Measurements from ENCODE around the gene SLFN14.
"Not testable (repeated sequence)": the region's sequence is repeated elsewhere in the genome, so short reads cannot be mapped to it uniquely, and the experiment has no call there.

Gene SLFN14

GRCh38 chr17:35557353-35557752 lies 3.3 kb downstream of the SLFN14 start:
- no peak for DNase-seq

GRCh38 chr17:35555691-35556090 lies 4.9 kb downstream of the SLFN14 start:
- DNase-seq = peak; percentile 38

GRCh38 chr17:35554668-35555067 lies 6.0 kb downstream of the SLFN14 start:
- no peak for DNase-seq

- DNase-seq = no peak
Measured at GRCh38 chr17:35553310-35553709, 7.3 kb downstream of the SLFN14 start.

- no peak for DNase-seq
Measured at GRCh38 chr17:35548978-35549377, 11.6 kb downstream of the SLFN14 start.

DNA sequence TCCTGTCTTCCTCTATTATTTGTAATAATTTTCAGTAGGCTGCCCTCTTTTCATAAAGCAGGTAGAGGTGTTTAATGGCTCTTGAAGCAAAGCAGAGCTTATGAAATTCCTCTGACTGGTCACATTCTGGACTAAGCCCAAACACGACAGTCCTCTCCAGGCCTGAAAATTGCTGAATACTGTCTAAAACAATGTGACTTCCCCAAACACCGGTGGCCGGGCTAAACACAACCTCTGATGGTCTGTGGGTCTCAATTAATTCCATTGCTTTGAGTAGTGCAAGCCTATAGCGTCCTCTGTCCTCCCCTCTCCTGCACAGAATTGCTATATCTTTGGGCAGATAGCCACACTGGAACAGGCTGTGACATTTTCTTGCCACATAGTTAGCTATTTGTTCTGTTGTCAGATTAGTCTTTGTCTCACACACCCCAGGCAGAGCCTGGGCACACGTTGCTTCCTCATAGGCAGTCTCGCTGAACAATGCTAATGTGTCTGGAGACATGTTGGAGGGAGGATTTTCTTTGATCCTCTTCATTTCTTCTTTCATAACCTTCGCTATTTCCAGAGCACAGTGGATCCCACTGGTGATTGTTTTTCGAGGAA lies 12.3 kb downstream of the SLFN14 start:
- DNase-seq = no peak

DNA sequence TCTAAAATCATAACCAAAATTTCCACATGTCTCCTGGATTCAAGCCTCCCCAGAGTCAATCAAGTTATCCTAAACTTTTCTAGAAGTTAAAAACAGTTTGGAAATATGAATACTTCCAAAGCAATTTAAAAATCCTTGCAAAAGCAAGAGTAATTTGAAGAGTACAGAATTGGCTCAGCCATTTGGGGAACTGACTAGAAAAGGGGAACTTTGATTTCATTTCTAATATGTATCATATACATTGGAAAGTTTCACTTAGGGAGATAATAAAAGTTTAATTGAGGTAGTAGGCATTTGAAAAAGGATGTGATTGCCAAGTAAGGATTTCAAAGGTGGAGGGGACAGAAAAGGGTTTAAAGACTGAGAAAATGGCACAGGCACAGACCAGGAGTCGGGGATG lies 14.1 kb downstream of the SLFN14 start:
- no peak for DNase-seq

DNA sequence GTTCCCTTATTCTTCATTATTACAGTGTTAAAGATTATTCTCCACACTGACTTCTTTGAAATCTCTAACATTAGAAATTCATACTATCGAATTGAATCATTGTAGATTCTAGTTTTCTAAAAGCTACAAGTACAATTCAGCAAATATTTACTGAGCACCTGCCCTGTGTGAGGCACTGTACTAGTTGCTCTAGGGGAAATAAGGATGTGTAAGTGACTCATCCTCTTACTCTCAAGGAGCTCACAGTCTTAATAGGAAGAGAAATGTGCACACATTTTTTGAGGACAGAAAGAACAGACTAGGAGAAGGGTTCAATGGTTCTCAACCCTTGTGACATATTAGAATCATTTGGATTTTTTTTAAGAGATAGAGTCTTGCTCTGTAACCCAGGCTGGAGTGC lies 15.5 kb downstream of the SLFN14 start:
- no peak for DNase-seq

DNA sequence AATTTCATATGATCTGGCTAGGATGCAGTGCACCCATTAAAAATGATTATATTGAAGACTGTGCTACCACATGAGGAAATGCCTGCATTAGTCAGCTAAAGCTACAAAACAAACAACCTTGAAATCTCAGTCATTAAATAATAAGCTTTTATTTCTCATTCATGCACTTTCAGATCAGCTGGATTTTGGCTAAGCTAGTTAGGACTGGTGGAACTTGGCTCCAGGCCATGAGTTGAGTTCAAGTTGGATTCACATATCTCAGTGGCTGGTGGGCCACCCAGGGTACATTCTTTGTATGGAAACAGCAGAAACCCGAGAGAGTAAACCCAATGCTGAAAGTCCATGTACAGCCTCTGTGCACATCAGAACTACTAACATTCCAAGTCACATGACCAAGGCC lies 16.8 kb downstream of the SLFN14 start:
- no peak for DNase-seq

GRCh38 chr17:35542990-35543389 lies 17.6 kb downstream of the SLFN14 start:
- DNase-seq = no peak

DNA sequence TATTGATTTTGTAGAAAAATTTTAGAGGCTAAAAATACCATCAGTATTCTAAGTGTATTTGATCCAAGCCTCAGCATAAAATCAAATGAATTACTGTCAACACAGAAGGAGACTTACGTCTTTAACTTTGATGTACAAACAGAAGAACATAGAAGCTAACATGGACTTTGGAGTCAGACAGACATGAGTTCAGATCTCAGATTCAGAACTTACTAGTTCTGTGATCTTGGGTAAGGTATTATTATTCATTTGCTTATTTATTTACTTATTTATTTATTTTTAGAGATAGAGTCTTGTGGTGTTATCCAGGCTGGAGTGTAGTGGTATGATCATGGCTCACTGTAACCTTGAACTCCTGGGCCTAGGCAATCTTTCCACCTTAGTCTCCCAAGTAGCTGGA lies 19.2 kb downstream of the SLFN14 start:
- no peak for DNase-seq

DNA sequence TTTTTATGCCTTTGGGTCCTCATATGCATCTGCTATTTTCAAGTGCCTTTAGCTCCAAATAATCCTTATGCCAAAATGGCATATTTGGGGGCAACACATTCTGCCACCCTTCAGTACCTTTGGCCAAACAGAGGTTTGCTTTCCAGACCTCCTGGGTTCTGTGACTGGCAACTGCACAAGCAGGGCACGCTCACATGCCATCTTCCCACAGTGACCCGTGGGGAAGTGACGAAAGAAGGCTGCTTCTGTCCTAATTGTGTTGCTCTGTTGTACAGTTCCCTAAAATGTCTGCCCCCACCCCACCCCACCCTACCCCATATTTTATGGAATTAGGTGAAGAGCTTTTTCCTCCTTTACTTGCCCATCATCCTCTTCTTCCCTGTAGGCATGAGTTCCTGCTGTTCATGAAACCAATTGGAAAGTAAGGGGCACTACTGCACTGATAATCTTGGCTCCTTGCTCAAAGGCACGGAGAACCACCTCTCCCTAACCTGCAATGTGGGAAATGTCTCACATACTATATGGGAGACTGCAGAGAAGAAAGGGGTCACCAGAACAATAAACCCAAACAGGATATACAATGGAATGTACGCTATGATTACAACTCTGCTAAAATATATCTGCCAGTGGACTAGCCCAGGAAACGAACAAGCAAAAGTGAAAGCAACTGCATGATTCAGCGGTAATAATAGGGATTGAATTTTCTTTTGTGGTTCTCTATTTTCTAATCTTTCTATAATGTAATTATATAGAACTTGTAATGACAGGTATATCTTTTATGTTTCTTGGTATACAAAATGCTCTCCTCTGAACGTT lies 19.8 kb downstream of the SLFN14 start:
- DNase-seq = peak; percentile 87

DNA sequence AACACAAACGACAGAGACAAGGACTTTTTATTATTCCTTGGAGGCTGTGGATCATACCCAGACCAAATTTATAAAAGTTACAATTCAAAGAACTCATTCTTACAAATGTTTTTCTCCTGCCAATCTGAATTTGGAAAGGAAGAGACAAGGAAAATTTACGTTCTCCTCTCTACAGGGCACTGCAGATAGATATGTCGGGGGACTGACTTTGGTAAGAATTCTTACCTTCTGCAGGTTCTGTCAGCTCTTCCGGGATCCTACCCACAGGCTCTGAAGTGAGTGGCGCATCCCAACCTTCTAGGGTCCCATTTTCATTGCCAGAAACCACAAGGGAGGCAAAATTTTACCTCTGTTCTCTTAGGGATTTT lies 21.0 kb downstream of the SLFN14 start:
- no peak for DNase-seq

- peak; percentile 91 for DNase-seq
Measured at GRCh38 chr17:35537601-35538141, 22.9 kb downstream of the SLFN14 start, which contains the start of gene SLFN12L. Gene SLFN12L (minus strand): TSS chr17:35537678. CDS start chr17:35522364, 15,314 bp downstream.

DNA sequence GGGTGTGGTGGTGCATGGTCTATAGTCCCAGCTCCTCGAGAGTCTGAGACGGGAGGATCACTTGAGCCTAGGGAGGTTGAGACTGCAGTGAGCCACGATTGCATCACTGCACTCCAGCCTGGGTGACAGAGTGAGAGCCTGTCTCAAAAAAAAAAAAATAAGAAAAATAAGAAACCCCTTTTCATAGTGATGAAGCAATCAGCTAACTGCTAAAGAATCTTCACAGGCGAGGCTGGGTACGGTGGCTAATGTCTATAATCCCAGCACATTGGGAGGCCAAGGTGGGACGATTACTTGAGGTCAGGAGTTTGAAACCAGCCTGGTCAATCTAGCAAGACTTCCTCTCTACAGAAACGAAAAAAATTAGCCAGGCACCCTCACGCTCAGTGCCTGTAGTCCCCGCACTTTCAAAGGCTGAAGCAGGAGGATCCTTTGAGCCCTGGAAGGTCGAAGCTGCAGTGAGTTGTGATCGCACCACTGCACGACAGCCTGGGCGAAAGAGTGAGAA lies 23.9 kb downstream of the SLFN14 start:
- peak; percentile 45 for DNase-seq

DNA sequence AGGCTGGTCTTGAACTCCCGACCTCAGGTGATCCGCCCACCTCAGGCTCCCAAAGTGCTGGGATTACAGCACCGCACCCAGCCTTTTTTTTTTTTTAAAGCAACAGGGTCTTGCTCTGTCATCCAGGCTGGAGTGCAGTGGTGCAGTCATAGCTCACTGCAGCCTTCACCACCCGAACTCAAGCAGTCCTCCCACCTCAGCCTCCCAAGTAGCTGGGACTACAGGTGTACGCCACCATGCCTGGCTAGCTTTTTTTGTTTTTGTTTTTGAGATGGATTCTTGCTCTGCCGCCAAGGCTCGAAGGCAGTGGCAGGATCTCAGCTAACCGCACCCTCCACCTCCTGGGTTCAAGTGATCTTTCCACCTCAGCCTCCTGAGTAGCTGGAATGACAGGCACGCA lies 25.2 kb downstream of the SLFN14 start:
- not testable (repeated sequence) for DNase-seq

GRCh38 chr17:35534576-35535093 lies 26.0 kb downstream of the SLFN14 start:
- no peak for DNase-seq

DNA sequence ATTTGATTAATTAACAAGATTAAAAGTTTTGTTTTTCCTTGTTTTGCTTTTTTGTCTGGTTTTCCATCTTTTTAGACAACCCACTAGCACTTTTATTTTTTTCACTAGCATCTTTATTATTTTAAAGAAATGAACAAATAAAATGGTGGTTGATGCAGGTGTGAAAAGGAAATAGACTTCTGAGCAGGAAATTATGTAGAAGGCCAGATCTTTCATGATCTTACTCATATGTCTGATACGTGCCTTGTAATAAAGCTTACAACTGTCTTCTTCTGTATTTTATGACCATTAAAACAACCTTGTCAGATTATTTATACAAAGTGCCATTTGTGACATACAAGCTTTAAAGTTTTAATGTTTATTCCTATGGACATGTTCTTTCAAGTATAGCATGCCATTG lies 29.5 kb downstream of the SLFN14 start:
- DNase-seq = no peak

DNA sequence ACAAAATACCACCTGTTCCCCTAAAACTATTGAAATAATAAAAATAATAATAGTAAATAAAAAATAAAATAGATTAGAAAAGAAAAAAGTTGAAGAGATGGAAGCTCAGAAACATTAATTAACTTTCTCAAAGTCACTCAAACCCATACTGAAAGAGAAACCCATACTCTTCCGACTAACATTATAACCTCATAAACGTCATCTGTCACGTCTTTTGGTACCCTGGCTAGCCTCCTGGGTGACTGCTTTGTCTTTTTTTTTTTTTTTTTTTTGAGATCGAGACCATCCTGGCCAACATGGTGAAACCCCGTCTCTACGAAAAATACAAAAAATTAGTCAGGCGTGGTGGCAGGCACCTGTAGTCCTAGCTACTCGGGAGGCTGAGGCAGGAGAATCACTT lies 30.8 kb downstream of the SLFN14 start:
- no peak for DNase-seq

DNA sequence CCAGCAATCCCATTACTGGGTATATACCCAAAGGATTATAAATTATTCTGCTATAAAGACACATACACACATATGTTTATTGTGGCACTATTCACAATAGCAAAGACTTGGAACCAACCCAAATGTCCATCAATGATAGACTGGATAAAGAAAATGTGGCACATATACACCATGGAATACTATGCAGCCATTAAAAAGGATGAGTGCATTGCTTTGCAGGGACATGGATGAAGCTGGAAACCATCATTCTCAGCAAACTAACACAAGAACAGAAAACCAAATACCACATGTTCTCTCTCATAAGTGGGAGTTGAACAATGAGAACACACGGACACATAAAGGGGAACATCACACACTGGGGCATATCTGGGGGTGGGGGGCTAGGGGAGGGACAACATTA lies 31.3 kb downstream of the SLFN14 start:
- not testable (repeated sequence) for DNase-seq

GRCh38 chr17:35523296-35523695 lies 37.3 kb downstream of the SLFN14 start:
- no peak for DNase-seq

GRCh38 chr17:35521654-35522256 lies 38.9 kb downstream of the SLFN14 start:
- not testable (repeated sequence) for DNase-seq

DNA sequence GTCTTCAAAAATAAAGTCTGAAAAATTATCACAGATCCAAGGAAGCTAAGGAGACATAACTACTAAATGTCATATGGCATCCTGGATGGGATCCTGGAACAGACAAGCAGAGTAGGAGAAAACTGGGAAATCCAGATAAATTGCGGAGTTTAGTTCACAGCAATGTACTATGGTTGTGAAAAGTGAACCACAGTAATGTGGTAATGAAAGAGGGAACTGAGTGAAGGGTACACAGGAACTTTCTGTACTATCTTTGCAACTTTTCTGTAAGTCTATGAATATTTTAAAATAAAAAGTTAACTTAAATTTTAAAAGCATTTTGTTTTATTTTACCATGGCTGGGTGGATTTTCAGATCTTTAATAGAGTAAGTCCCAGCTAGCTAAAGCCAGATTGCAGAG lies 39.5 kb downstream of the SLFN14 start:
- no peak for DNase-seq

All from OCI-M1 (cell line).